ENCODE results near the gene TMPRSS3.

DNA sequence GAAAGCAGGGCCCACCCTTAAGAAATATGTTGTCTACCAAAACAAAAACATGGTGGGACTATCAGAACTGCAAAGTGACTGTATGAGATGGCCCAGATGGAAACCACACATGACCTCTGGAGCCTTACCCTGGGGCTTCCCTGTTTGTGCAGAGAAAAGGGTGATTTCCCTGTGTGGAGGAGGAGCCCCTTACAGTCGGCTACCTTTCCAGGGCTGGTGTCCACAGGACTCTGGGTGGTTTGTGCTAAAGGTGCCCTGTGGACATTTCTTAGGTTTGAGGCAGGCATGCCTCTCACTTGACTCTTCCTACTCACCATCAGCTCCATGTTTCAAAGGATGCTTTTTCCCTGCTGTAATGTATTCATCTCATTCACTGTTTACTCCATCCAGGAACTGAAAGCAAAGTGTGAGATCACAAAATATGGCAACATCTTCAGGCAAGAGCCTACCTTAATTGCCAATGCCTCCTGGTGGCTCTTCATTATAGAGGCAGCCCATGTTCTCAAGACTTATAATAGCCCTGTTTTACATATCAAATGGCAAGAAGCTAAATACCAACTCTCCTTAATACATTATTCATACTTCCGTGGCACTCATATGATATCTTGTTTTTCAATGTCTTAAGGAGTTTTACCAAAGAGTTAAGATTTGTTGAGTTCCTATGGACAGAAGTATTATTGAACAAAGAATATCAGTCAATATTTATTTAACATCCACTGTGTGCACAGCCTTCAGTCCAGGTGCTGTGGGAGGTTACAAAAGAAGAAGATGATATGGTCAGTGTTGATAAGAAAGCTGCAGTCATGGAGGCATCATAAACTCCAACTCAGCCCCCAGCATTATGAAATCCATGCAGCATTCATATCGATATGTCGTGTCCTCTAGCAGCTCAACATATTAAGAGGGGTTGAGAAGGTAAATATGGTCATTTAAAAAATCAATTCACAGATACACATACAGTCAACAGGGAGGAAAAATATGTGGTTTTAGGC is 65.2 kb downstream of the TMPRSS3 start:
- TF ChIP-seq SMAD4 (CRISPR knock-in tag; conservative IDR thresholded peaks at IDR 0.05), result no peak
- TF ChIP-seq, protein P1, sequence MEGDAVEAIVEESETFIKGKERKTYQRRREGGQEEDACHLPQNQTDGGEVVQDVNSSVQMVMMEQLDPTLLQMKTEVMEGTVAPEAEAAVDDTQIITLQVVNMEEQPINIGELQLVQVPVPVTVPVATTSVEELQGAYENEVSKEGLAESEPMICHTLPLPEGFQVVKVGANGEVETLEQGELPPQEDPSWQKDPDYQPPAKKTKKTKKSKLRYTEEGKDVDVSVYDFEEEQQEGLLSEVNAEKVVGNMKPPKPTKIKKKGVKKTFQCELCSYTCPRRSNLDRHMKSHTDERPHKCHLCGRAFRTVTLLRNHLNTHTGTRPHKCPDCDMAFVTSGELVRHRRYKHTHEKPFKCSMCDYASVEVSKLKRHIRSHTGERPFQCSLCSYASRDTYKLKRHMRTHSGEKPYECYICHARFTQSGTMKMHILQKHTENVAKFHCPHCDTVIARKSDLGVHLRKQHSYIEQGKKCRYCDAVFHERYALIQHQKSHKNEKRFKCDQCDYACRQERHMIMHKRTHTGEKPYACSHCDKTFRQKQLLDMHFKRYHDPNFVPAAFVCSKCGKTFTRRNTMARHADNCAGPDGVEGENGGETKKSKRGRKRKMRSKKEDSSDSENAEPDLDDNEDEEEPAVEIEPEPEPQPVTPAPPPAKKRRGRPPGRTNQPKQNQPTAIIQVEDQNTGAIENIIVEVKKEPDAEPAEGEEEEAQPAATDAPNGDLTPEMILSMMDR (IDR thresholded peaks at IDR 0.05 in 2 of 3, conservative IDR thresholded peaks at IDR 0.05 in 1 of 3; ENCODE audit: insufficient read depth in 2 of 3, low read depth in 1 of 3, low read length in 3 of 3), result no peak
- TF ChIP-seq, protein P2, sequence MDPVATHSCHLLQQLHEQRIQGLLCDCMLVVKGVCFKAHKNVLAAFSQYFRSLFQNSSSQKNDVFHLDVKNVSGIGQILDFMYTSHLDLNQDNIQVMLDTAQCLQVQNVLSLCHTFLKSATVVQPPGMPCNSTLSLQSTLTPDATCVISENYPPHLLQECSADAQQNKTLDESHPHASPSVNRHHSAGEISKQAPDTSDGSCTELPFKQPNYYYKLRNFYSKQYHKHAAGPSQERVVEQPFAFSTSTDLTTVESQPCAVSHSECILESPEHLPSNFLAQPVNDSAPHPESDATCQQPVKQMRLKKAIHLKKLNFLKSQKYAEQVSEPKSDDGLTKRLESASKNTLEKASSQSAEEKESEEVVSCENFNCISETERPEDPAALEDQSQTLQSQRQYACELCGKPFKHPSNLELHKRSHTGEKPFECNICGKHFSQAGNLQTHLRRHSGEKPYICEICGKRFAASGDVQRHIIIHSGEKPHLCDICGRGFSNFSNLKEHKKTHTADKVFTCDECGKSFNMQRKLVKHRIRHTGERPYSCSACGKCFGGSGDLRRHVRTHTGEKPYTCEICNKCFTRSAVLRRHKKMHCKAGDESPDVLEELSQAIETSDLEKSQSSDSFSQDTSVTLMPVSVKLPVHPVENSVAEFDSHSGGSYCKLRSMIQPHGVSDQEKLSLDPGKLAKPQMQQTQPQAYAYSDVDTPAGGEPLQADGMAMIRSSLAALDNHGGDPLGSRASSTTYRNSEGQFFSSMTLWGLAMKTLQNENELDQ (CRISPR knock-in tag; IDR thresholded peaks at IDR 0.05; ENCODE audit: borderline replicate concordance), result no peak
- TF ChIP-seq, protein P3, sequence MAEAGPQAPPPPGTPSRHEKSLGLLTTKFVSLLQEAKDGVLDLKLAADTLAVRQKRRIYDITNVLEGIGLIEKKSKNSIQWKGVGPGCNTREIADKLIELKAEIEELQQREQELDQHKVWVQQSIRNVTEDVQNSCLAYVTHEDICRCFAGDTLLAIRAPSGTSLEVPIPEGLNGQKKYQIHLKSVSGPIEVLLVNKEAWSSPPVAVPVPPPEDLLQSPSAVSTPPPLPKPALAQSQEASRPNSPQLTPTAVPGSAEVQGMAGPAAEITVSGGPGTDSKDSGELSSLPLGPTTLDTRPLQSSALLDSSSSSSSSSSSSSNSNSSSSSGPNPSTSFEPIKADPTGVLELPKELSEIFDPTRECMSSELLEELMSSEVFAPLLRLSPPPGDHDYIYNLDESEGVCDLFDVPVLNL (CRISPR knock-in tag; IDR thresholded peaks at IDR 0.05; ENCODE audit: low read depth), result no peak
- TF ChIP-seq, protein P4, sequence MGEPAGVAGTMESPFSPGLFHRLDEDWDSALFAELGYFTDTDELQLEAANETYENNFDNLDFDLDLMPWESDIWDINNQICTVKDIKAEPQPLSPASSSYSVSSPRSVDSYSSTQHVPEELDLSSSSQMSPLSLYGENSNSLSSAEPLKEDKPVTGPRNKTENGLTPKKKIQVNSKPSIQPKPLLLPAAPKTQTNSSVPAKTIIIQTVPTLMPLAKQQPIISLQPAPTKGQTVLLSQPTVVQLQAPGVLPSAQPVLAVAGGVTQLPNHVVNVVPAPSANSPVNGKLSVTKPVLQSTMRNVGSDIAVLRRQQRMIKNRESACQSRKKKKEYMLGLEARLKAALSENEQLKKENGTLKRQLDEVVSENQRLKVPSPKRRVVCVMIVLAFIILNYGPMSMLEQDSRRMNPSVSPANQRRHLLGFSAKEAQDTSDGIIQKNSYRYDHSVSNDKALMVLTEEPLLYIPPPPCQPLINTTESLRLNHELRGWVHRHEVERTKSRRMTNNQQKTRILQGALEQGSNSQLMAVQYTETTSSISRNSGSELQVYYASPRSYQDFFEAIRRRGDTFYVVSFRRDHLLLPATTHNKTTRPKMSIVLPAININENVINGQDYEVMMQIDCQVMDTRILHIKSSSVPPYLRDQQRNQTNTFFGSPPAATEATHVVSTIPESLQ (CRISPR knock-in tag; IDR thresholded peaks at IDR 0.05), result no peak
- TF ChIP-seq, protein P5, sequence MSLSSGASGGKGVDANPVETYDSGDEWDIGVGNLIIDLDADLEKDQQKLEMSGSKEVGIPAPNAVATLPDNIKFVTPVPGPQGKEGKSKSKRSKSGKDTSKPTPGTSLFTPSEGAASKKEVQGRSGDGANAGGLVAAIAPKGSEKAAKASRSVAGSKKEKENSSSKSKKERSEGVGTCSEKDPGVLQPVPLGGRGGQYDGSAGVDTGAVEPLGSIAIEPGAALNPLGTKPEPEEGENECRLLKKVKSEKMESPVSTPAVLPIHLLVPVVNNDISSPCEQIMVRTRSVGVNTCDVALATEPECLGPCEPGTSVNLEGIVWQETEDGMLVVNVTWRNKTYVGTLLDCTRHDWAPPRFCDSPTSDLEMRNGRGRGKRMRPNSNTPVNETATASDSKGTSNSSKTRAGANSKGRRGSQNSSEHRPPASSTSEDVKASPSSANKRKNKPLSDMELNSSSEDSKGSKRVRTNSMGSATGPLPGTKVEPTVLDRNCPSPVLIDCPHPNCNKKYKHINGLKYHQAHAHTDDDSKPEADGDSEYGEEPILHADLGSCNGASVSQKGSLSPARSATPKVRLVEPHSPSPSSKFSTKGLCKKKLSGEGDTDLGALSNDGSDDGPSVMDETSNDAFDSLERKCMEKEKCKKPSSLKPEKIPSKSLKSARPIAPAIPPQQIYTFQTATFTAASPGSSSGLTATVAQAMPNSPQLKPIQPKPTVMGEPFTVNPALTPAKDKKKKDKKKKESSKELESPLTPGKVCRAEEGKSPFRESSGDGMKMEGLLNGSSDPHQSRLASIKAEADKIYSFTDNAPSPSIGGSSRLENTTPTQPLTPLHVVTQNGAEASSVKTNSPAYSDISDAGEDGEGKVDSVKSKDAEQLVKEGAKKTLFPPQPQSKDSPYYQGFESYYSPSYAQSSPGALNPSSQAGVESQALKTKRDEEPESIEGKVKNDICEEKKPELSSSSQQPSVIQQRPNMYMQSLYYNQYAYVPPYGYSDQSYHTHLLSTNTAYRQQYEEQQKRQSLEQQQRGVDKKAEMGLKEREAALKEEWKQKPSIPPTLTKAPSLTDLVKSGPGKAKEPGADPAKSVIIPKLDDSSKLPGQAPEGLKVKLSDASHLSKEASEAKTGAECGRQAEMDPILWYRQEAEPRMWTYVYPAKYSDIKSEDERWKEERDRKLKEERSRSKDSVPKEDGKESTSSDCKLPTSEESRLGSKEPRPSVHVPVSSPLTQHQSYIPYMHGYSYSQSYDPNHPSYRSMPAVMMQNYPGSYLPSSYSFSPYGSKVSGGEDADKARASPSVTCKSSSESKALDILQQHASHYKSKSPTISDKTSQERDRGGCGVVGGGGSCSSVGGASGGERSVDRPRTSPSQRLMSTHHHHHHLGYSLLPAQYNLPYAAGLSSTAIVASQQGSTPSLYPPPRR (CRISPR knock-in tag; IDR thresholded peaks at IDR 0.05; ENCODE audit: borderline replicate concordance), result no peak
- TF ChIP-seq HDAC1 (IDR thresholded peaks at IDR 0.05), result no peak
